Activated CD8-positive, alpha-beta memory T cell treated with anti-CD3 and anti-CD28 coated beads for 1 hour (primary cell): ENCODE data around the gene CCK.

Experiments used
- DNase-seq, 2 donors: peaks; one replicate each; pipeline ENCODE4 v3.0.0-alpha.2; 2020; ENCODE audit warnings: low read depth in 1 of 2; ENCODE audit errors: extremely low read depth in 1 of 2

CCK gene

GRCh38 chr3:42269647-42270046 is 3.7 kb upstream of the CCK start:
- no peak for DNase-seq

- no peak for DNase-seq
These were observed 1.9 kb upstream of the CCK start for GRCh38 chr3:42267878-42268277.

GRCh38 chr3:42265059-42265991 is 660 bp downstream of the CCK start:
- no peak for DNase-seq

GRCh38 chr3:42264399-42265058 is 1.5 kb downstream of the CCK start:
- peak in 1 of 2 donors; percentile 1 for DNase-seq

- DNase-seq: no peak
These were observed 2.3 kb downstream of the CCK start for GRCh38 chr3:42263354-42264346.

- no peak for DNase-seq
These were observed 3.5 kb downstream of the CCK start for GRCh38 chr3:42262525-42262924.

GRCh38 chr3:42257007-42257406 is 9.0 kb downstream of the CCK start:
- no peak for DNase-seq

- no peak for DNase-seq
These were observed 9.7 kb downstream of the CCK start for GRCh38 chr3:42256135-42256819.

GRCh38 chr3:42254566-42254965 is 11.4 kb downstream of the CCK start:
- DNase-seq: no peak

GRCh38 chr3:42250761-42251160 is 15.2 kb downstream of the CCK start:
- no peak for DNase-seq

- peak; percentile 24 for DNase-seq
These were observed 18.4 kb downstream of the CCK start for GRCh38 chr3:42247576-42248027.

GRCh38 chr3:42246091-42246490 is 19.9 kb downstream of the CCK start:
- no peak for DNase-seq

- no peak for DNase-seq
These were observed 29.4 kb downstream of the CCK start for GRCh38 chr3:42236611-42237010.

GRCh38 chr3:42235532-42235931 is 30.5 kb downstream of the CCK start:
- no peak for DNase-seq

- DNase-seq: no peak
These were observed 35.1 kb downstream of the CCK start for GRCh38 chr3:42230860-42231259.

GRCh38 chr3:42229942-42230688 is 35.9 kb downstream of the CCK start:
- DNase-seq: no peak

- DNase-seq: no peak
These were observed 36.6 kb downstream of the CCK start for GRCh38 chr3:42229266-42229941.

GRCh38 chr3:42228796-42229195 is 37.2 kb downstream of the CCK start:
- no peak for DNase-seq
